Putamen (tissue), 1 donor: ENCODE measurements around the gene DAPK1.

ENCODE experiments used
- DNase-seq: peaks from one replicate; pipeline ENCODE4 v3.0.0-alpha.2; 2016; ENCODE audit warnings: low spot score

The DAPK1 gene

GRCh38 chr9:87594194-87594593, 96.5 kb downstream of the DAPK1 start:
- no peak for DNase-seq

- DNase-seq = no peak
Observed at GRCh38 chr9:87594662-87595061, 97.0 kb downstream of the DAPK1 start.

- DNase-seq = no peak
Observed at GRCh38 chr9:87595610-87596009, 97.9 kb downstream of the DAPK1 start.

GRCh38 chr9:87596862-87597261, 99.2 kb downstream of the DAPK1 start:
- DNase-seq = no peak

- DNase-seq = no peak
Observed at GRCh38 chr9:87597710-87598443, 100.2 kb downstream of the DAPK1 start.

- DNase-seq = no peak
Observed at GRCh38 chr9:87599901-87600610, 102.4 kb downstream of the DAPK1 start.

GRCh38 chr9:87601176-87601575, 103.5 kb downstream of the DAPK1 start:
- DNase-seq = no peak

GRCh38 chr9:87601595-87601994, 103.9 kb downstream of the DAPK1 start:
- no peak for DNase-seq

- DNase-seq = no peak
Observed at GRCh38 chr9:87602933-87603643, 105.4 kb downstream of the DAPK1 start.

GRCh38 chr9:87603854-87604490, 106.3 kb downstream of the DAPK1 start:
- no peak for DNase-seq

- DNase-seq = no peak
Observed at GRCh38 chr9:87604886-87605588, 107.4 kb downstream of the DAPK1 start.

GRCh38 chr9:87605676-87606075, 108.0 kb downstream of the DAPK1 start:
- DNase-seq = no peak

GRCh38 chr9:87606841-87607521, 109.3 kb downstream of the DAPK1 start:
- no peak for DNase-seq

GRCh38 chr9:87607859-87608258, 110.2 kb downstream of the DAPK1 start:
- DNase-seq = no peak

- DNase-seq = peak; percentile 64
Observed at GRCh38 chr9:87609002-87609401, 111.3 kb downstream of the DAPK1 start.

- DNase-seq = no peak
Observed at GRCh38 chr9:87609486-87609885, 111.8 kb downstream of the DAPK1 start.

- DNase-seq = peak; percentile 69
Observed at GRCh38 chr9:87610200-87611155, 112.8 kb downstream of the DAPK1 start.

- no peak for DNase-seq
Observed at GRCh38 chr9:87611776-87612175, 114.1 kb downstream of the DAPK1 start.

GRCh38 chr9:87612536-87612935, 114.9 kb downstream of the DAPK1 start:
- DNase-seq = no peak
